Progenitor cell of endocrine pancreas (in vitro differentiated cells): ENCODE results near the gene KCTD6. TPM values are rescaled to one million over a fixed set of nuclear protein-coding genes. Genes with fewer than 3 reads are reported as not detected.
A peak's percentile ranks its signal among the peaks of the same experiment; 100 is the strongest.

Experiments
- DNase-seq: peaks from one replicate; pipeline ENCODE4 v3.0.0; 2021; ENCODE audit warnings: low spot score; ENCODE audit not compliant: unreplicated experiment
- H3K27ac Mint-ChIP-seq: 2 replicates; pipeline ENCODE4 v1.8.0; 2021; ENCODE audit warnings: mild to moderate bottlenecking, moderate library complexity, mixed read lengths
- H3K27me3 Mint-ChIP-seq: 2 replicates; pipeline ENCODE4 v1.8.0; 2021; ENCODE audit warnings: mixed read lengths
- H3K36me3 Mint-ChIP-seq: 2 replicates; pipeline ENCODE4 v1.8.0; 2022; ENCODE audit warnings: mixed read lengths; ENCODE audit not compliant: insufficient read depth
- H3K4me1 Mint-ChIP-seq: 2 replicates; pipeline ENCODE4 v1.8.0; 2021; ENCODE audit warnings: low read depth, mixed read lengths
- H3K4me3 Mint-ChIP-seq: 2 replicates; pipeline ENCODE4 v1.8.0; 2021; ENCODE audit warnings: low read depth, mild to moderate bottlenecking, moderate library complexity, mixed read lengths
- H3K9me3 Mint-ChIP-seq: 2 replicates; pipeline ENCODE4 v1.8.0; 2021; ENCODE audit warnings: low read depth, mixed read lengths
- CTCF ChIP-seq: fragments of 200-600 bp; sonication (generic); IDR thresholded peaks from one replicate; pipeline ENCODE4 v1.5.0; 2021; ENCODE audit warnings: antibody characterized with exemption, mild to moderate bottlenecking; ENCODE audit not compliant: unreplicated experiment
- total RNA-seq: library from RNA; stranded (reverse); gene quantifications from 2 replicates; pipeline ENCODE4 v1.2.1, GENCODE V29; 2021

KCTD6 gene
- total RNA-seq, 1 donor from 2014 or later, result 14.8 TPM

- DNase-seq, result no peak
- H3K36me3 Mint-ChIP-seq, result no peaks in the 10 kb centered on the region
- peak overlapping the region; percentile 69 for H3K27ac Mint-ChIP-seq
- H3K9me3 Mint-ChIP-seq, result no peaks in the 10 kb centered on the region
- H3K4me3 Mint-ChIP-seq, result no peak overlapping the region
- H3K4me1 Mint-ChIP-seq, result peaks cover 22% of the 10 kb centered on the region
- no peak for TF ChIP-seq CTCF
- no peaks in the 10 kb centered on the region for H3K27me3 Mint-ChIP-seq
Measured at GRCh38 chr3:58537412-58538301, 45.8 kb downstream of the KCTD6 start.

- no peak overlapping the region for H3K27ac Mint-ChIP-seq
- no peak overlapping the region for H3K4me3 Mint-ChIP-seq
- no peak for TF ChIP-seq CTCF
- H3K9me3 Mint-ChIP-seq, result peaks cover 4% of the 10 kb centered on the region
- H3K4me1 Mint-ChIP-seq, result peaks cover 20% of the 10 kb centered on the region
- no peak for DNase-seq
- no peaks in the 10 kb centered on the region for H3K36me3 Mint-ChIP-seq
- no peaks in the 10 kb centered on the region for H3K27me3 Mint-ChIP-seq
Measured at GRCh38 chr3:58539626-58540025, 47.7 kb downstream of the KCTD6 start.

- no peaks in the 10 kb centered on the region for H3K36me3 Mint-ChIP-seq
- H3K9me3 Mint-ChIP-seq, result peaks cover 6% of the 10 kb centered on the region
- no peak overlapping the region for H3K4me3 Mint-ChIP-seq
- no peak overlapping the region for H3K27ac Mint-ChIP-seq
- DNase-seq, result no peak
- TF ChIP-seq CTCF, result no peak
- no peaks in the 10 kb centered on the region for H3K27me3 Mint-ChIP-seq
- H3K4me1 Mint-ChIP-seq, result peaks cover 20% of the 10 kb centered on the region
Measured at GRCh38 chr3:58540176-58540858, 48.4 kb downstream of the KCTD6 start.

GRCh38 chr3:58544541-58544940, 52.6 kb downstream of the KCTD6 start:
- H3K4me1 Mint-ChIP-seq, result peaks cover 1% of the 10 kb centered on the region
- peaks cover 16% of the 10 kb centered on the region for H3K9me3 Mint-ChIP-seq
- H3K27ac Mint-ChIP-seq, result no peak overlapping the region
- no peaks in the 10 kb centered on the region for H3K27me3 Mint-ChIP-seq
- H3K4me3 Mint-ChIP-seq, result no peak overlapping the region
- TF ChIP-seq CTCF, result no peak
- DNase-seq, result no peak
- H3K36me3 Mint-ChIP-seq, result no peaks in the 10 kb centered on the region

- peaks cover 2% of the 10 kb centered on the region for H3K36me3 Mint-ChIP-seq
- H3K4me3 Mint-ChIP-seq, result no peak overlapping the region
- DNase-seq, result no peak
- TF ChIP-seq CTCF, result no peak
- H3K27me3 Mint-ChIP-seq, result peaks cover 4% of the 10 kb centered on the region
- H3K9me3 Mint-ChIP-seq, result peaks cover 15% of the 10 kb centered on the region
- H3K4me1 Mint-ChIP-seq, result no peaks in the 10 kb centered on the region
- peak overlapping the region; percentile 78 for H3K27ac Mint-ChIP-seq
Measured at GRCh38 chr3:58551636-58552180, 59.8 kb downstream of the KCTD6 start.
